Neural progenitor cell (in vitro differentiated cells): ENCODE data around the gene GRIP1. TPM values are rescaled to one million over a fixed set of nuclear protein-coding genes. Genes with fewer than 3 reads are reported as not detected.

Source experiments
- DNase-seq: peaks from one replicate; pipeline ENCODE4 v3.0.0-alpha.2; 2016; ENCODE audit warnings: low spot score
- H2AFZ ChIP-seq: fragments of 200-600 bp; sonication (generic); replicated peaks from 2 replicates; pipeline ENCODE4 v1.6.1; 2016; ENCODE audit warnings: antibody characterized with exemption
- H3F3A ChIP-seq: fragments of 200-600 bp; sonication (generic); 2 replicates; pipeline ENCODE4 v1.6.1; 2016; ENCODE audit warnings: antibody characterized with exemption, low read depth
- H3K27ac ChIP-seq: fragments of 200-600 bp; sonication (generic); 2 replicates; pipeline ENCODE4 v1.5.1; 2016; ENCODE audit warnings: mild to moderate bottlenecking
- H3K27me3 ChIP-seq: fragments of 200-600 bp; sonication (generic); 2 replicates; pipeline ENCODE4 v1.6.1; 2016; ENCODE audit warnings: mild to moderate bottlenecking, moderate library complexity
- H3K36me3 ChIP-seq: fragments of 200-600 bp; sonication (generic); 2 replicates; pipeline ENCODE4 v1.5.1; 2016
- H3K4me1 ChIP-seq: fragments of 200-600 bp; sonication (generic); 2 replicates; pipeline ENCODE4 v1.6.1; 2016; ENCODE audit warnings: mixed run types
- H3K4me2 ChIP-seq: fragments of 200-600 bp; sonication (generic); 2 replicates; pipeline ENCODE4 v1.6.1; 2016
- H3K4me3 ChIP-seq: fragments of 200-600 bp; sonication (generic); 2 replicates; pipeline ENCODE4 v1.5.1; 2016
- H3K79me2 ChIP-seq: fragments of 200-600 bp; sonication (generic); 2 replicates; pipeline ENCODE4 v1.6.1; 2016; ENCODE audit warnings: low read depth
- H3K9ac ChIP-seq: fragments of 200-600 bp; sonication (generic); 2 replicates; pipeline ENCODE4 v1.6.1; 2016
- H3K9me3 ChIP-seq: fragments of 200-600 bp; sonication (generic); 2 replicates; pipeline ENCODE4 v1.5.1; 2016; ENCODE audit warnings: low read depth
- H4K20me1 ChIP-seq: fragments of 200-600 bp; sonication (generic); 2 replicates; pipeline ENCODE4 v1.6.1; 2016; ENCODE audit warnings: low read depth
- H3K27ac Mint-ChIP-seq: 3 replicates; pipeline ENCODE4 v1.8.0; 2021; ENCODE audit warnings: mixed read lengths
- H3K27me3 Mint-ChIP-seq: 2 replicates; pipeline ENCODE4 v1.8.0; 2022; ENCODE audit warnings: low read depth, mild to moderate bottlenecking, inconsistent platforms, moderate library complexity, mixed read lengths; ENCODE audit not compliant: insufficient read depth
- H3K36me3 Mint-ChIP-seq: 3 replicates; pipeline ENCODE4 v1.8.0; 2021; ENCODE audit warnings: mixed read lengths
- H3K4me1 Mint-ChIP-seq: 3 replicates; pipeline ENCODE4 v1.8.0; 2021; ENCODE audit warnings: mixed read lengths
- H3K4me3 Mint-ChIP-seq: 3 replicates; pipeline ENCODE4 v1.8.0; 2021; ENCODE audit warnings: mild to moderate bottlenecking, moderate library complexity, mixed read lengths
- H3K9me3 Mint-ChIP-seq: 3 replicates; pipeline ENCODE4 v1.8.0; 2020; ENCODE audit warnings: mixed read lengths
- EZH2 ChIP-seq: fragments of 200-600 bp; sonication (generic); IDR thresholded peaks from 2 replicates; pipeline ENCODE4 v1.6.1; 2017; ENCODE audit warnings: antibody characterized with exemption, mild to moderate bottlenecking, moderate library complexity
- EZH2phosphoT487 ChIP-seq: fragments of 200-600 bp; sonication (generic); IDR thresholded peaks from 2 replicates; pipeline ENCODE4 v1.6.1; 2017; ENCODE audit warnings: antibody characterized with exemption
- total RNA-seq: library from RNA; depleted of rRNA; stranded (reverse); fragments of >200 nt; gene quantifications from 2 replicates; pipeline ENCODE4 v1.2.3, GENCODE V29; 2015; ENCODE audit warnings: low replicate concordance
- TF ChIP-seq, protein P1 (sequence below): fragments of 200-600 bp; sonication (generic); IDR thresholded peaks from 2 replicates; pipeline ENCODE4 v1.5.1; 2017; ENCODE audit warnings: antibody characterized with exemption, mild to moderate bottlenecking

The GRIP1 gene
- total RNA-seq, 1 donor from 2014 or later: 38.2 TPM

DNA sequence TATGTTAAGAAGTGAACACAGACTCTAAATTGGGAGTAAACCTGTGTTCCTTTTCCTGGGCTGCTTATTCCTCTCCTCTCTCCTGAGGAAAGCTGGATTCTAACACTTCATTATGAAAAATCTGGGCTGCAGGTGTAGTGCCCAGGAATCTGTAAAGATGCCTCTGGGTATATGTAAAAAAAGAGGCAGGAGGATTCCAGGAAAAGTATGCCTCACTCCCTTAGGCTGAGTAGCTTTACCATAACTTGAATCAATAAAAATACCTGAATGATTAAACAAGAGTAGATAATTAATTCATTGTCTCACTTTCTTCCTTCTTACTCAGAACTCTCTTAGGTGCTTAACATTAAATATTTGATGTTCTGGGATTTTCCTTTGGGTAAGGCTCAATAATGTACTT, 185.1 kb downstream of the GRIP1 start:
- Histone ChIP-seq H3K9ac (no peak overlapping the region), H3K27me3 (no peaks in the 10 kb centered on the region), H3K4me1 (no peaks in the 10 kb centered on the region), H3K9me3 (no peaks in the 10 kb centered on the region), H3K36me3 (no peaks in the 10 kb centered on the region), H3K27ac (no peak overlapping the region), H3F3A (peaks cover 5% of the 10 kb centered on the region), H3K4me2 (no peak overlapping the region), H3K79me2 (no peaks in the 10 kb centered on the region), H4K20me1 (no peaks in the 10 kb centered on the region), H3K4me3 (no peak overlapping the region), H2AFZ (no peak overlapping the region)
- Mint-ChIP-seq H3K36me3 (peaks cover 3% of the 10 kb centered on the region), H3K4me1 (peaks cover 12% of the 10 kb centered on the region), H3K4me3 (no peak overlapping the region), H3K9me3 (peaks cover 10% of the 10 kb centered on the region), H3K27ac (no peak overlapping the region), H3K27me3 (peaks cover 2% of the 10 kb centered on the region)
- TF ChIP-seq EZH2phosphoT487 (no peak), EZH2 (no peak)
- TF ChIP-seq, protein P1, sequence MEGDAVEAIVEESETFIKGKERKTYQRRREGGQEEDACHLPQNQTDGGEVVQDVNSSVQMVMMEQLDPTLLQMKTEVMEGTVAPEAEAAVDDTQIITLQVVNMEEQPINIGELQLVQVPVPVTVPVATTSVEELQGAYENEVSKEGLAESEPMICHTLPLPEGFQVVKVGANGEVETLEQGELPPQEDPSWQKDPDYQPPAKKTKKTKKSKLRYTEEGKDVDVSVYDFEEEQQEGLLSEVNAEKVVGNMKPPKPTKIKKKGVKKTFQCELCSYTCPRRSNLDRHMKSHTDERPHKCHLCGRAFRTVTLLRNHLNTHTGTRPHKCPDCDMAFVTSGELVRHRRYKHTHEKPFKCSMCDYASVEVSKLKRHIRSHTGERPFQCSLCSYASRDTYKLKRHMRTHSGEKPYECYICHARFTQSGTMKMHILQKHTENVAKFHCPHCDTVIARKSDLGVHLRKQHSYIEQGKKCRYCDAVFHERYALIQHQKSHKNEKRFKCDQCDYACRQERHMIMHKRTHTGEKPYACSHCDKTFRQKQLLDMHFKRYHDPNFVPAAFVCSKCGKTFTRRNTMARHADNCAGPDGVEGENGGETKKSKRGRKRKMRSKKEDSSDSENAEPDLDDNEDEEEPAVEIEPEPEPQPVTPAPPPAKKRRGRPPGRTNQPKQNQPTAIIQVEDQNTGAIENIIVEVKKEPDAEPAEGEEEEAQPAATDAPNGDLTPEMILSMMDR: no peak
- DNase-seq: no peak

DNA sequence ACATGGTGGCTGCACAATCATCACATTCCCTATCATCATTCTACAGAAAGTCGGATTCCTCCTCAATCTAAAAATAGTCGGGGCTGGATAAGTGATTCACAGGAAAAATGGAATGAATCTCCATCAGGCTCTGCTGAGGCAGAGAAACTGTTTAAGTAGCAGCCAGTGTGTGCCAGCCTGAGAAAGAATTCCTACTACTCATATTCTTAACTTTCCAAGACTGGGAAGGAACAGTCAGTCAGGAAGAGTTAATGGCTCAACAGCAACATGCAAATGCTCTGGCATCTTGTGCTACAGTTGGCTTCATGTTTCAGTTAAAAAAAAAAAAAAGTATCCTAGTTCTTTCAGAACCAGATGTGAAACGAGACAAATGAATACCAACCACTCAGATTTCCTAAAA, 187.0 kb downstream of the GRIP1 start:
- Histone ChIP-seq H3K79me2 (no peaks in the 10 kb centered on the region), H4K20me1 (no peaks in the 10 kb centered on the region), H3F3A (peaks cover under 1% of the 10 kb centered on the region), H3K27ac (no peak overlapping the region), H3K4me1 (no peaks in the 10 kb centered on the region), H2AFZ (no peak overlapping the region), H3K4me3 (no peak overlapping the region), H3K4me2 (no peak overlapping the region), H3K9me3 (no peaks in the 10 kb centered on the region), H3K27me3 (no peaks in the 10 kb centered on the region), H3K9ac (no peak overlapping the region), H3K36me3 (no peaks in the 10 kb centered on the region)
- peaks cover 10% of the 10 kb centered on the region for H3K9me3 Mint-ChIP-seq
- no peaks in the 10 kb centered on the region for H3K4me1 Mint-ChIP-seq
- TF ChIP-seq EZH2: no peak
- TF ChIP-seq, protein P1: no peak
- TF ChIP-seq EZH2phosphoT487: no peak
- no peak for DNase-seq
- H3K36me3 Mint-ChIP-seq: peaks cover 3% of the 10 kb centered on the region
- H3K27ac Mint-ChIP-seq: no peak overlapping the region
- no peaks in the 10 kb centered on the region for H3K27me3 Mint-ChIP-seq
- no peak overlapping the region for H3K4me3 Mint-ChIP-seq

DNA sequence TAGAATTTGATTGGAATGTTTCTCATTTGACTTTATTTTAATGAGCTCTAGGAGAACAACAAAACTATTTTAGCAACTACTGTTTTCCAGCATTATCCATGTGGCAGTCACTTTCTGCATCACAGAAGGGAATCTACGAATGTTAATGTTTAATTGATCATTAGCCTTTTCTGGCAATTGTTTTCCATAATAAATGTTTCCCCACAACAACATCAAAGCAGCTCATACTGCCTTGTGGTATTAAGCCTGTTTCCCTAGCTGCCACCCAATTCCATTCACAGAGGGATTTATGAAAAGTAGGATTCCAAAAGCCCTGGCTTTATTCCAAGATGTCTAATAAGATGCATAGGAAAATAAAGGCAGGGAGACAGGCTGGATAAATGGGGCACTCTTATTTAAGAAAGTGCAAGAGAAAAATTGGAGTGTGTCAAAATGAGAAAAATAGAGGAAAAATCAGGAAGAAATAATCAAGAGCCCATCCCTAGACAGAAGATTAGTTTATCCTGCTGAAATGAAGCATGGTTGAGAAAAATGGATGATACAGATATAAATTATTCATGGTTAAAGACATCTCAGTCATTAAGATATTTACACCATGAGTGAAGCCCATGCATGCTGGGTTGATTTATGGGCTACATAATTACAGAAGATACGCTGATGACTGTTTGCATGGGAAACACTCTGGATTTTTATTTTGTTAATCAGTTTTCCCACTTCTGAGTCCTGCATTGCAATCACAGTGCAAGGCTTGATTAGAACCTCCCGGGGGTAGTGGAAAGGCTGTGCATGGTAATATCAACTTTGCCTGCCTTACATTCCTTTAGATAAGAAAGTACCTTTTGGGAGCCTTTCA, 196.3 kb downstream of the GRIP1 start:
- Histone ChIP-seq H3K4me3 (no peak overlapping the region), H3K4me2 (no peak overlapping the region), H3K79me2 (no peaks in the 10 kb centered on the region), H3K36me3 (no peaks in the 10 kb centered on the region), H3K9ac (no peak overlapping the region), H3F3A (no peaks in the 10 kb centered on the region), H4K20me1 (no peaks in the 10 kb centered on the region), H3K4me1 (no peaks in the 10 kb centered on the region), H2AFZ (no peak overlapping the region), H3K27ac (no peak overlapping the region), H3K9me3 (no peaks in the 10 kb centered on the region), H3K27me3 (no peaks in the 10 kb centered on the region)
- Mint-ChIP-seq H3K27me3 (no peaks in the 10 kb centered on the region), H3K4me1 (peaks cover 10% of the 10 kb centered on the region), H3K9me3 (peaks cover 29% of the 10 kb centered on the region), H3K36me3 (peaks cover 14% of the 10 kb centered on the region), H3K4me3 (no peak overlapping the region), H3K27ac (no peak overlapping the region)
- no peak for DNase-seq
- TF ChIP-seq EZH2: no peak
- TF ChIP-seq EZH2phosphoT487: no peak
- TF ChIP-seq, protein P1: no peak
